Middle frontal gyrus (tissue), 1 donor: ENCODE results near the gene RPLP1.

Experiments used
- DNase-seq: peaks from one replicate; pipeline ENCODE4 v3.0.0-alpha.2; 2015; ENCODE audit warnings: low spot score; ENCODE audit errors: extremely low spot score

Gene RPLP1

DNA sequence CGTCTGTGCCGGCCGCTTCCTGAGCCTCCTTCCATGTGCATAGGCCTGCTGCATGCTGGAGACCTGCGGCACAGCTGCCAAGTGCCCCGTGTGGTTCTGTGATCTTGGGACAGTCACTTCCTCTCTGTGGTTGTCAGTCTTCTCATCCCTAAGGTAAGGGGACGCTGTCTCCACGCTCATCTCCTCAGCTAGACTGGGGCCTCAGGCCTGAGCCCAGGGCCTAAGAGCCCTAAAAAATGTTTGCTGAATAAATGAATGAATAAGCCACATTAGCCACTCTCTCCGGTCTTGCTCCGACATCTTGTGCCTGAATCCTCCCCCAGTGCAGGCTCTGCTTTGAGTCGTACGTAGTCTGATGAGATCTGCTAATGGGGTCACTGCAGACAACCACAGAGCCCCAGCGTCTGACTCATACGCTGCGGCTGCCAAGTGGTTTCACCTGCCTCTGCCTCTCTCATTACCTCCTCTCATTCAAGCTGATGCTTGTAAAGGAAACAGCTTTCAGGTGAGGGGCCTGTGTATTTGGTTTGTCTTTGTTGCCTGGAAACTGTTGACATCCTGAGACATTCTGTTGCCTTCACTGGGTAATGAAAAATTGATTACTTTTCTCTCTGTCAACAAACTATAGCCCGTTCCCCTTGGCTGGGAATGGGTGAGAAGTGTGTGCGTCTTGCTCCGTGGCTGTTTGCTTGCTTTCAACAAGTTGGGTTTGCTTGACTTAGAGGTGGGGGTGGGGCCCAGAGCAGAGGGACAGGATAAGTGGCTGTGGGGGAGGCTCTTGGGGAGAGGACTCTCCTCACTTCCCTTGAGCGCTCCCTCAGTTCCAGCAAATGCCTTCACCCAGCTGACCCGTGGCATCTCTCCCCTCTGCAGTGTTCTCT is 15.9 kb downstream of the RPLP1 start:
- no peak for DNase-seq

GRCh38 chr15:69469467-69470201 is 17.0 kb downstream of the RPLP1 start:
- no peak for DNase-seq

- DNase-seq: no peak
Observed at GRCh38 chr15:69472046-69472445, 19.4 kb downstream of the RPLP1 start.

- no peak for DNase-seq
Observed at GRCh38 chr15:69472562-69472961, 19.9 kb downstream of the RPLP1 start.

GRCh38 chr15:69474291-69474690 is 21.7 kb downstream of the RPLP1 start:
- DNase-seq: no peak

- no peak for DNase-seq
Observed at GRCh38 chr15:69474846-69475455, 22.3 kb downstream of the RPLP1 start.

DNA sequence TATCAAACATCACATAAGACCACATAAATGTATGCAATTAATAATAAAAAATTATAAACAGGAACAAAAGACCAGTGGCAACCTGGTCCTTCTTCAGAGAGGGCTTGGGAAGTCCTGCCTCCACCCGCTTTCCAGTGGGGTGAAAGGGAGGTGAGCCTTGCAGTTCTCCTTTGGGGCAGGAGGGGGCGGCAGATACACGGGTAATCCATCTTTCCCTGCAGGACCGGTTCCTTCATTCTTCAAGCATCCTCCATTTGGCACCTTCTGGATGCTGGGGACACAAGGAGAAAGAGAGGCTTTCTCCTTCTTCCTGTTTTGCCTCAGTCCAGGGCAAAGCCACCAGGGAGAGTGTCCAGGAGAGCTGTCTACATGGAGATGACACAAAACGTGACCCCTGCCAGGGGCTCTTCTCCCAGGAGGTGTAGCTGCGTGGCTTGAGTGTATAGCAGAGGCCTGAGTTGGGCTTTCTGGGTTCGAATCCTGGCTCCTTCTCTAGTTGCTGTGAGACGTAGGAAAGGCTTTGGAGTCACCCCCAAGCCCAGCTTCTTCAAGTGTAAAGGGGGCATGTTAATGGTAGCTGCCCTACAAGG is 23.2 kb downstream of the RPLP1 start:
- DNase-seq: peak; percentile 43

- DNase-seq: no peak
Observed at GRCh38 chr15:69476704-69477473, 24.3 kb downstream of the RPLP1 start.

DNA sequence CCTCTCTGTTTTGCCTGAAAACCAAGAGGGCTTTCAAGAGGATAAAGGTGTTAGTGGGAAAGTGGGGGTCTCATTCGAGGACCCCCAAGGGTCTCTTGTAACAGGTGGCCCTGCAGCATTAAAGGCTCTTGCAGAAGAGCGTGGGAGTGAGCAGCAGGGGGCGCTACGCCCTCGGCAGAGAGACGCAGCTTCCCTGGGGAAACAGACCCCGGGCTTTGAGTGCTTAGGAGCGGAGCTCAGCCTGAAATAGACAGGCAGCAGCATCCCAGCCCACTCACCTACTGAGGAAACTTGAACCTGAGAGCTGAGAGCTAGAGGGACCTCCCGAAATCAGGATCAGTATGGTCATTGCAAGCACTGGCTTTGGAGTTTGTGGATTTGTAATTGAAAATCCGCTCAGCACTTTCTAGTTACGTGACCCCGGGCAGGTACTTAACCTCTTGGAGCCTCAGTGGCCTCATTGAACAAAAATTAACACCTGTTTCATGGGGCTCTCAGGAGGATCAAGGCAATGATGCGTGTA is 25.7 kb downstream of the RPLP1 start:
- DNase-seq: no peak

GRCh38 chr15:69479081-69479480 is 26.5 kb downstream of the RPLP1 start:
- no peak for DNase-seq

DNA sequence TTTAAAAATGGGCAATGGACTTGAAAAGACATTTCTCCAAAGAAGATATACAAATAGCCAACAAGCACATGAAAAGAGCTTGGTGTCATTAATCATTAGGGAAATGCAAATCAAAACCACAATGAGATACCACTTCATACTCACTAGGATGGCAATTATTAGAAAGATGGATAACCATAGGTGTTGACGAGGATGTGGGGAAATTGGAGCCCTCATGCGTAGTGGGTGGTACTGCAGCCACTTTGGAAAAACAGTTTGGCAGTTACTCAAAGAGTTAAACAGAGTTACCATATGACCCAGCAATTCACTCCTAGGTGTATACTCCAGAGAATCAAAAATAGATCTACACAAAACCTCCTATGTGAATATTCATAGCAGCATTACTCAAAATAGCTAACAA is 27.4 kb downstream of the RPLP1 start:
- no peak for DNase-seq

DNA sequence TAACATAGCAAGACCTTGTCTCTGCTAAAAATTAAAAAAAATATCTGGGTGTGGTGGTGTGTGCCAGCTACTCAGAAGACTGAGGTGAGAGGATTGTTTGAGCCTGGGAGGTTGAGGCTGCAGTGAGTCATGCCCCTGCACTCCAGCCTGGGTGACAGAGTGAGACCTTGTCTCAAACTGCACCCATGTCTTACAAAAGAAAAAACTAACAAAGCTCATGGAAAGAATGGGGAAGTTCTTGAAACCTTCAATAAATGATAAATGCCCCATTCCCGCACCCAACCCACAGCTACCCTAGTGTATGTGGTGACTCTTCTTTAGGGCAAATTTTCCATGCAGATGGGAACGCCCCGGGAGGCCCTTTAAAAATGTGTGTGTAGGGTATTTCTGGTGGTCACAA is 28.3 kb downstream of the RPLP1 start:
- DNase-seq: no peak

DNA sequence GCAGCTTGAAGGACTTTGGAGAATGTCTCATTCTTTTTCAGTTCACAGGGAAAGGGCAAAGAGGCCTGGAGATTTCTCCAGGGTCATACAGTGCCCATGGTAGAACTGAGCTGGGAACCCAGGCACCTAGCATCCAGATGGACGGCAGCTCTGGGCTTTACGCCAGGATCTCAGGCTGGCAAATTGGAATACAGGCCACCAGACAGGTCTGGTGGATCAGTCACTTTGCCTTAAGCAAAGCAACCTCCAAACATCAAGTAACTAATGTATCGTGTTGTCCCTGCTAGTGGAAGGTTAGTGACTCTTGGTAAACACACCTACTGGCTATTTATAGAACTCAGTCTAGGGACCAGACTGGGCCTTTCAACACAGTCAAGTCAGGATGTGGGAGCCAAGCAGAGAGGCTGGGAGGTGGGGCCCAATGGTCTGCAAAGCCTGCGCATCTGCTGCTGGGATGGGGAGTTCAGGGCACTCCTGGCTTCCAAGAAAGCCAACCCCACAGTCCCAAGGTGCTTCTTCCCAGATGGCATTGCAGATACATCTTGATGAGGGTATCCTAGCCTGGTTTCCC is 30.2 kb downstream of the RPLP1 start:
- DNase-seq: no peak

DNA sequence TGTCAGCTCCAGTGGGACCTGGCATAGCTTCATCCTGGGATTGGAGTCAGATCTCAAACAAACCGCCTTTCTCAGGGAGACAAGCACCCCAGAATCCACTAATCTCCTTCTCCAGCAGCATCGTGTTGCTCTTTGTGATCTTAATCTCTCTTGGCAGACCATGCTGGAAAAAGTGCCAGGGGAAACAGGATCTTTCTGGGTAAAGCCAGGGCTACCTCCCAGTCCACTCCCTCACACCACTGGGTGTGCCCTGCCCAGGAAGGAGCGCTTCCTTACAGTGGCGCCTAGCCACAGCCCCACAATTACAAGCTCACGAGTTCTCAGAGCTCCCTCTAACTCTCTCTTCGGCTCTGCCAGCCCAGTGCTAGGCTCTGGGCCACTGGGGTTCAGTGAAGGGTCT is 32.2 kb downstream of the RPLP1 start:
- DNase-seq: no peak

DNA sequence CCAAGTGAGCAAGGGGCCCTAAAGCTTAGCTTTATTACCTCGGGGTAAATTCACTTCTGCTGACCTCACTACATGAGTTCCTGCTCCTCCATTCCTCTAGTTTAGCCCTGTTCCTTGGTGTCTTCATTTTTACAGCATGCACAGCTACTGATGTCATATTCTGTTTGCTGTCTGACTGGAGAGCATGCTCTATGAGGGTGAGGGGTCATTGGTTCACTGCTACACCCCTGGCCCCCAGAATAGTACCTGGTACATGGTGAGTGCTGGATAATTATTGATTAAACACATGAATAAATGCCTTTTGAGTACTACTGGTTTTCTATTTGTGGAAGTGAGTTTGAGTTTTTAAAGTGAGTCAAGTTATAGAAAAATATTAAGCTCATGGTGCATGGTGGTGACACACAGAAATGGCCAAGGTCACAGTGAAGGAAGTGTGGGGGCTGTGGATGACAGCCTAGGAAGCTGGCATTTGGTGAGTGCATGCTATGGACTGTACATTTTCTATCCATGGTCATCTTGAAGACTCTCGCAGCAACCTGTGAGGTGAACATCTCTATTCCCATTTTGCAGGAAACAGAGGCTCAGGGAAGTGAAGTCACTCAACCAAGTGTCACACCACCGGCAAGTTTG is 34.0 kb downstream of the RPLP1 start:
- no peak for DNase-seq

DNA sequence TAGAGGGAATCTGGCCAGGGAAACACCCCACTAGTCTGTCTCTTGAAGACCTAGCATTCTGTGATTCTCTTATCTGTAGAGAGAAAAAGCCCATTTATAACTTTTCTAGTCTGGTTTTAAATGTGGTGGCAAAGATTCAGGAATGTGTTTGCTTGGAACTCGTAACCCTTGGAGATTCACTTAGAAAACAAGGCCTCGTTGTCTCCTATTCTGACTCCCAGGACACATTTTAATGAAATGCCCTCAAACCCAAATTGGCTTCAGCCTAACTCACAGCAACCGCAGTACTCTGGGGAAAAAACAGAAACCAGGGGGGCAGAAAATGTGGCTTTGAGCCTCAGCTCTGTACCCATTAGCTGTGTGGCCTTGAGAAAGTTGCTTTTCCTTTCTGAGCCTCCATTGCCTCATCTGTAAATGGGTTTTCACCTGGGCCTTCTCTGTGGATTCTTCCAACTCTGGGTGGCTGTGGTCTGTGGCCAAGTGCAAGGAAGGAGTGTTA is 36.5 kb downstream of the RPLP1 start:
- DNase-seq: peak; percentile 13

GRCh38 chr15:69490356-69491037 is 37.9 kb downstream of the RPLP1 start:
- DNase-seq: no peak

DNA sequence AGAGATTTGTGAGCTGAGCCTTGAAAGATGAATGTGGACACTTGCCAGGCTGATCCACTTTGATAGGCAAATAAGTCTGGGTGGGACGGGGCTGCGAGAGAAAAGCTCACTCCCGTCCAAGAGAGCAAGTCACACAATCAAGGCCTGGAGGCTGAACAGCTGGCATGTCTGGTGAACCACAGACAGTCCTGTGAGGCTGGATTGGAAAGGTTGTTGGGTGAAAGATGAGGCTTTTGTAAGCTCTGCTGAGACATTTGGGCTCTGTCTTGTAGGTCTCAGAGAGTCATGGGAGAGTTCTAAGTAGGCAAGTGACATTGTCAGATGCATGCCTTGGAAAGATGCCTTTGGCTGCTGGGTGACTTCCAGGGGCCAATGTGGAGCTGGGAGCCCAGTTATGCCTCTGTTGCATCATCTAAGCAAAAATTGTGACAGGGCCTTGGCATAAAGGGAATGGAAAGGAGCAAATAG is 38.5 kb downstream of the RPLP1 start:
- no peak for DNase-seq

DNA sequence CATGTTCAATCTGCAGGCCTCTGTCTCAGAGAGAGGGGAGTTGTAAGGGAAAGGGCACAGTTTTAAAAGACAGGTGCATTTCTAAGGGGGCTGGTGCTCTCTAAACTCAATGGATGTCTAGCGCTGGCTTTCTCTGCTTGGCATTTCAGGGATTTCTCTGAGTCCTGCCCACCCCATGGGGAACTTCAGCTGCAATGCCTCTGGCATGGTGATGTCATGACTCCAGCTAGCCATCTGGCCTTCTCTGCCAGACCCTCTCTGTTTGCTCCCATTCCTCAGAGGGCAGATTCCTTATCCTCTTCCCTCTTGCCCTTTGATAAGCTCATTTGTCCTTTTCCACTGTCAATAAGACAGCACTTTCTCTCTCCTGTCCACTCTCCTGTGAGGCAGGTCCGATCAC is 40.8 kb downstream of the RPLP1 start:
- no peak for DNase-seq
